ENCODE measurements around the gene DCUN1D4. TPM values are rescaled to one million over a fixed set of nuclear protein-coding genes. Genes with fewer than 3 reads are reported as not detected.
A peak's percentile ranks its signal among the peaks of the same experiment; 100 is the strongest.
"Not testable (repeated sequence)": the region's sequence is repeated elsewhere in the genome, so short reads cannot be mapped to it uniquely, and the experiment has no call there.

The DCUN1D4 gene
- total RNA-seq, 1 donor = 62.6 TPM

DNA sequence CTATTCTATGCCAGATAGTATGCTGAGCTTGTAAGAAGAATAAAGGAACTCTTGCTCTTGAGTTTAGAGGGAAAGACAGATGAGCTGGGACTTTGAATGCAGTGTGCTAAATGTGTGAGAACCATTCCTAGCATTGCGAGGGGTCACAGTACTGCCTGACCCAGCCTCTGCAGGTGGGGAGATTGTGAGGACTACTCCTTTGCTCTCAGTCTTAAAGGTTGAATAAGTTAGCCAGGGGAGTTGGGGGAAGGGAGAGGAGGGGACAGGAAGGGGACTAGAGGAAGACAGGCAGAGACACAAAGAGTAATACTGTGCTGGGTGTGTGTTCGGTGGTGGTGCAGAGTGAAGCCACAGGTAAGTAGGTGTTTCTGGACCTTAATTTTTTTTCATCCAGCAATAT, 41.7 kb downstream of the DCUN1D4 start:
- H3K4me3 ChIP-seq (ENCODE audit: low read depth, low read length) = no peak overlapping the region
- no peak for DNase-seq (ENCODE audit: low read depth)
- TF ChIP-seq, protein P1, sequence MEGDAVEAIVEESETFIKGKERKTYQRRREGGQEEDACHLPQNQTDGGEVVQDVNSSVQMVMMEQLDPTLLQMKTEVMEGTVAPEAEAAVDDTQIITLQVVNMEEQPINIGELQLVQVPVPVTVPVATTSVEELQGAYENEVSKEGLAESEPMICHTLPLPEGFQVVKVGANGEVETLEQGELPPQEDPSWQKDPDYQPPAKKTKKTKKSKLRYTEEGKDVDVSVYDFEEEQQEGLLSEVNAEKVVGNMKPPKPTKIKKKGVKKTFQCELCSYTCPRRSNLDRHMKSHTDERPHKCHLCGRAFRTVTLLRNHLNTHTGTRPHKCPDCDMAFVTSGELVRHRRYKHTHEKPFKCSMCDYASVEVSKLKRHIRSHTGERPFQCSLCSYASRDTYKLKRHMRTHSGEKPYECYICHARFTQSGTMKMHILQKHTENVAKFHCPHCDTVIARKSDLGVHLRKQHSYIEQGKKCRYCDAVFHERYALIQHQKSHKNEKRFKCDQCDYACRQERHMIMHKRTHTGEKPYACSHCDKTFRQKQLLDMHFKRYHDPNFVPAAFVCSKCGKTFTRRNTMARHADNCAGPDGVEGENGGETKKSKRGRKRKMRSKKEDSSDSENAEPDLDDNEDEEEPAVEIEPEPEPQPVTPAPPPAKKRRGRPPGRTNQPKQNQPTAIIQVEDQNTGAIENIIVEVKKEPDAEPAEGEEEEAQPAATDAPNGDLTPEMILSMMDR (IDR thresholded peaks at IDR 0.05; ENCODE audit: insufficient read depth, low read length) = no peak

DNA sequence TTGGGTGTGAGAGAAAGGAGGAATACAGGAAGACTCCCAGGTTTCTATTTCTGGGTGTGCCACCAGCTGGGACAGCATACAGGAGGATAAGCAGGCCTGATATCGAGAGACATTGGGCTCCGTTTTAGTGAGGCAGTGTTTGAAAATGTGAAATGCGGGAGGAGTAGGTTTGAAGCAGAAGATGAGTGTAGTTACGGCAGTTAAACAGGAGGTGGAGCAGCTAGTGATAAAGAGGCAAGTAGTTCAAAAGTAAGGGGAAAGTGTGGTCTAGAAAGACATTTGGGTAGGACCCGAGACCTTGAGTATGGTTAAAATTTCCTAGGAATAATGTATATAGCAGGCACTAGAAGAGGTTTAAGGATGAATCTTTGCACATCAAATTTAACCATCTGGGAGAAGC, 42.4 kb downstream of the DCUN1D4 start:
- DNase-seq (ENCODE audit: low read depth) = peak; percentile 36
- H3K4me3 ChIP-seq (ENCODE audit: low read depth, low read length) = no peak overlapping the region
- TF ChIP-seq, protein P1 (IDR thresholded peaks at IDR 0.05; ENCODE audit: insufficient read depth, low read length) = peak; percentile 48

DNA sequence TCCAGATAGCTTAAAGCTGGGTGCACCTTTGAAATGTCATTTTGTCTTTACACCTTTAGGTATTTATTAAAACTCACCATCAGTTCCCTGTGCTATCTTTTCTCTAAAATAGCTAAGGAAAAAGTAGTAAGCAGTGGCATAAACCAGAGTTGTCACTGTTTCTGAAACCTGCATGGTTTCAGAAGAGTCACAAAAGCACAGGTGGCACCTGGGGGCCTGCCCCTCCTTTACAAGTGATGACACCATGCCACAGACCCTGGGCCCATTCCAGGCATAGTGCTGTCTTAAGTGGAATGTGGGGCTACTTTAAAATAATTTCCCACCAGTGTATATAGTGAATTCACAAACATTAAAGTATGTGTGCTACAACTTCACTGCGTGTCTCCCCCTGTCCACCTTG, 47.8 kb downstream of the DCUN1D4 start:
- DNase-seq (ENCODE audit: low read depth) = no peak
- TF ChIP-seq, protein P1 (IDR thresholded peaks at IDR 0.05; ENCODE audit: insufficient read depth, low read length) = no peak
- no peak overlapping the region for H3K4me3 ChIP-seq (ENCODE audit: low read depth, low read length)

DNA sequence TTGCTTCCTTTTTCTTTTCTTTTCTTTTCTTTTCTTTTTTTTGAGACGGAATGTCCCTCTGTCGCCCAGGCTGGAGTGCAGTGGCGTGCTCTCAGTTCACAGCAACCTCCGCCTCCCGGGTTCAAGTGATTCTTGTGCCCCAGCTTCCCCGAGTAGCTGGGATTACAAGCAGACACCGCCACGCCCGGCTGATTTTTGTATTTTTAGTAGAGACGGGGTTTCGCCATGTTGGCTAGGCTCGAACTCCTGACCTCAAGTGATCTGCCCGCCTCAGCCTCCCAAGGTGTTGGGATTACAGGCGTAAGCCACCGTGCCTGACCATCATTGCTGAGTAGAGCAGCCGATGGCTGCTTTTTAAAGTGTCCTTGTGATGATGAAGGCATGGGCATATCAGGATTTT, 50.4 kb downstream of the DCUN1D4 start:
- not testable (repeated sequence) for DNase-seq (ENCODE audit: low read depth); H3K4me3 ChIP-seq (ENCODE audit: low read depth, low read length)

DNA sequence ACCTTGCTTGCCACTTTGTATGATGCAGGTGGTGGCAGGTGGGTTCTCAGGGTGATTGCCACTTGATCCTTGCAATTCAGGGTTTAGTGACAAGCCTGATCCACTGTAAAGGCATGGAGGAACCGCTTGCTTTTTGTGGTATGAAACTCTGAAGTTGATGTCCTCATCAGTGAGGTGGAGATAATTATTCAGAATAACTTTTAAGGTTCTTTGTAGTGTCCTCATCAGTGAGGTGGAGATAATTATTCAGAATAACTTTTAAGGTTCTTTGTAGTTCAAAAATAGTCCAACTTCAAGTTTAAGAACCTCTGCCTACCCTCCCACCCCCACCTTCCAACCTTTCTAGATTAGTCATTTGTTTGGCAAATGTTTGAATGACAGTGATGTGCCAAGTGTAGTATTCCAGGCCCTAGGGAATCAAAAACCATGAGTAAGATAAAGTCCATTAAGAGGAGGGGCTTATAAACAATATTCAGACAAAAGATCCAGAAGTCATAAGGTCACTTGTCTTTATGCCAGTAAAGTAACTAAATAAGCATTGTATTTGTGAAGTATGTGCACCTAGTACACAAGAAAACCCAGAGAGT, 51.2 kb downstream of the DCUN1D4 start:
- no peak overlapping the region for H3K4me3 ChIP-seq (ENCODE audit: low read depth, low read length)
- DNase-seq (ENCODE audit: low read depth) = peak; percentile 54
- TF ChIP-seq, protein P1 (IDR thresholded peaks at IDR 0.05; ENCODE audit: insufficient read depth, low read length) = no peak

DNA sequence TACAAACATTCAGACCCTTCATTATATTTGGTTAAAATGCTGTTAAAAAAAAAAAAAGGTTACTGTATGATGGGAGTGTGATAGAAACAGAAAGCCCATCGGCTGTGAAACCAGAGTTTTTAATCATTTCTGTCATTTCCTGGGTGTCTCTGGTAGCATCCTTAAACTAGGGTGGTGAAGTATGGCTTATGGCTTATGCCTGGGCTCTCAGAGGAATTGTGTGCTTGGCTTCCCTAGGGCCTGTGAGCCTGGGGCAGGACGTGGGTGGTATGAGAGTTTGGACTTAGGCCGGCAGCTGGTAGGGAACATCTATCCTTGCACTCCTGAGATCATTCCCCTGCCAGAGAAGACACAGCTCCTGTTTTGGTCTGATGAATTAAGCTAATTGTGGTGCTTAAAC, 52.2 kb downstream of the DCUN1D4 start:
- H3K4me3 ChIP-seq (ENCODE audit: low read depth, low read length) = no peak overlapping the region
- TF ChIP-seq, protein P1 (IDR thresholded peaks at IDR 0.05; ENCODE audit: insufficient read depth, low read length) = no peak
- DNase-seq (ENCODE audit: low read depth) = no peak

DNA sequence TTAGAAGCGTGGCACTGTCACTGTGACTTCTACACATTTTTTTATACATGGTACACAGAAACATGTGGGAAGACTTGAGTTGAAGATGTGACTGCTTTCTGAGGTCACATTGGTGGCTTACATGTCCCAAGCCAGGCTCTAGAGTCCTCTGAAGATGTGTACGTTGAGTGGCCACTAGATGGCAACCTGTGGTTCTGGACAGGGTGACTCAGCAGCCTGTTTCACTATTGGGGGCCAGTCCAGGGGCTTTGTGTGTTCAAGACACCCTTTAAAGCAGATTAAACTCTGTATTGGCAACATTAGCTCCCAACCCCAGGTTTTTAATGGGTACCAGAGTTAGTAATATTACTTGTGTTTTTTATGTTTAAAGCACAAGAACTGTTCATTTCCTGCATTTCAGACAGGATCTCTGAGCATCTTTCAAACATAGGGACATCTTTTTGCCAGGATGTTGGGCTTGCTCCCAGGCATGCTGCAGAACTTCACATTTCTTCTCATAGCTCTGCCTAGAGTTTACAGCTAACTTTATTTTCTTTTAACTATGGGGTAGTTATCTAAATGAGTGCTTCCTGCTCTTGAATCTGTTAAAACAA, 53.0 kb downstream of the DCUN1D4 start:
- TF ChIP-seq, protein P1 (IDR thresholded peaks at IDR 0.05; ENCODE audit: insufficient read depth, low read length) = peak; percentile 93
- H3K4me3 ChIP-seq (ENCODE audit: low read depth, low read length) = no peak overlapping the region
- DNase-seq (ENCODE audit: low read depth) = peak; percentile 74
